K562 (cell line): Measurements from ENCODE around the gene EIF4G1. TPM values are rescaled to one million over a fixed set of nuclear protein-coding genes. Genes with fewer than 3 reads are reported as not detected.

Experiments used
- ATAC-seq: fragments of 200-7000 bp; cut with Tn5 transposase; 3 replicates; pipeline ENCODE4 v1.9.1; 2020; ENCODE audit warnings: moderate library complexity
- BruUV-seq: library from RNA; stranded (reverse); fragments of 400-500 nt; replicated peaks from 2 replicates; lab custom pipeline; 2021; lab: Mats Ljungman, UMichigan
- CTCF ChIA-PET: fragments of 300-600 bp; formaldehyde crosslinking; extraction: SDS; loops from one replicate; lab custom pipeline; 2021; ENCODE audit warnings: low intra/inter-chr PET ratio; lab: Yijun Ruan, JAX
- POLR2A ChIA-PET: fragments of 300-600, 350-650 bp; sonication (Branson Sonifier 250); formaldehyde crosslinking; extraction: SDS; loops from one replicate; lab custom pipeline; 2021; ENCODE audit warnings: antibody characterized with exemption, inconsistent platforms; lab: Yijun Ruan, JAX
- DNase-seq, 4 experiments: peaks; one replicate each; pipeline versions ENCODE4 v3.0.0 to v3.0.0-alpha.2; 2011 to 2018; ENCODE audit warnings: low spot score in 3 of 4, mixed read lengths in 3 of 4; ENCODE audit errors: extremely low read depth in 1 of 4
- FAIRE-seq: peaks from 2 replicates; lab custom pipeline; 2011; peaks lifted over from hg19 to GRCh38; lab: Jason Lieb, UNC
- H2AFZ ChIP-seq: 2 replicates; pipeline ENCODE4 v1.6.0; 2011; ENCODE audit warnings: low read depth, low read length, control low read depth, inconsistent platforms
- H3K27ac ChIP-seq: fragments of 200-600 bp; 3 replicates; pipeline ENCODE4 v1.8.0; 2011; ENCODE audit warnings: low read depth, mild to moderate bottlenecking, control low read depth, inconsistent platforms, low read length, moderate library complexity, mixed read lengths; ENCODE audit errors: extremely low read depth
- H3K27me3 ChIP-seq, 2 experiments: fragments of 300-600 bp in 1 of 2; 2 replicates in 1 of 2; 3 replicates in 1 of 2; pipeline versions ENCODE4 v1.6.0 to v1.8.0; 2011; ENCODE audit warnings: inconsistent platforms in 2 of 2, low read length in 2 of 2, mild to moderate bottlenecking in 1 of 2, mixed read lengths in 1 of 2, moderate library complexity in 1 of 2; ENCODE audit not compliant: control insufficient read depth in 2 of 2, insufficient read depth in 2 of 2
- H3K36me3 ChIP-seq: fragments of 300-600 bp; 3 replicates; pipeline ENCODE4 v1.8.0; 2011; ENCODE audit warnings: mild to moderate bottlenecking, low read length, inconsistent platforms; ENCODE audit not compliant: control insufficient read depth, insufficient read depth
- H3K4me1 ChIP-seq, 2 experiments: fragments of 200-600 bp in 1 of 2; replicated peaks in 1 of 2; 2 replicates in 1 of 2; 3 replicates in 1 of 2; pipeline versions ENCODE4 v1.5.1 to v1.8.0; 2011; ENCODE audit warnings: inconsistent platforms in 2 of 2, low read length in 2 of 2, mild to moderate bottlenecking in 1 of 2, mixed read lengths in 1 of 2, moderate library complexity in 1 of 2; ENCODE audit not compliant: control insufficient read depth in 2 of 2, insufficient read depth in 2 of 2
- H3K4me2 ChIP-seq: 2 replicates; pipeline ENCODE4 v1.6.1; 2011; ENCODE audit warnings: low read length, control low read depth, inconsistent platforms, mixed read lengths; ENCODE audit not compliant: insufficient read depth
- H3K4me3 ChIP-seq: fragments of 200-600 bp; sonication (generic), shearing (Covaris generic); 2 replicates; pipeline ENCODE4 v1.5.1; 2016; ENCODE audit warnings: control low read depth, inconsistent platforms
- H3K79me2 ChIP-seq: fragments of 200-600 bp; 3 replicates; pipeline ENCODE4 v1.8.0; 2011; ENCODE audit warnings: low read length, inconsistent platforms; ENCODE audit not compliant: control insufficient read depth, insufficient read depth
- H3K9ac ChIP-seq, 2 experiments: 2 replicates each; pipeline versions ENCODE4 v1.6.0 to v1.6.1; 2011; ENCODE audit warnings: low read depth in 2 of 2, low read length in 2 of 2, control low read depth in 1 of 2, inconsistent platforms in 1 of 2, mild to moderate bottlenecking in 1 of 2, mixed read lengths in 1 of 2; ENCODE audit not compliant: insufficient read depth in 1 of 2
- H3K9me1 ChIP-seq: one replicate; pipeline ENCODE4 v1.6.0; 2011; ENCODE audit warnings: inconsistent platforms, mild to moderate bottlenecking, low read length, moderate library complexity; ENCODE audit not compliant: control insufficient read depth, insufficient read depth
- H3K9me3 ChIP-seq: replicated peaks from 2 replicates; pipeline ENCODE4 v1.5.1; 2011; ENCODE audit warnings: low read depth, low read length, inconsistent platforms; ENCODE audit not compliant: control insufficient read depth, insufficient read depth
- H4K20me1 ChIP-seq: replicated peaks from 2 replicates; pipeline ENCODE4 v1.6.1; 2011; ENCODE audit warnings: low read length, inconsistent platforms, mixed read lengths; ENCODE audit not compliant: control insufficient read depth, insufficient read depth
- MEF2A ChIP-seq: IDR thresholded peaks from 2 replicates; pipeline ENCODE4 v1.6.1; 2011; ENCODE audit warnings: low read depth, mild to moderate bottlenecking, low read length, moderate library complexity; ENCODE audit not compliant: control insufficient read depth
- MYC ChIP-seq, 2 experiments: fragments of 250-450 bp in 1 of 2; sonication (Bioruptor Pico) in 1 of 2; IDR thresholded peaks; 2 replicates each; pipeline versions ENCODE4 v1.5.1 to v1.6.1; 2012 to 2021; ENCODE audit warnings: low read depth in 2 of 2, borderline replicate concordance in 1 of 2, improper control_type of control experiment in 1 of 2, low read length in 1 of 2, mild to moderate bottlenecking in 1 of 2, moderate library complexity in 1 of 2
- NCOR1 ChIP-seq: fragments of 450-650 bp; IDR thresholded peaks from 2 replicates; pipeline ENCODE4 v1.6.1; 2016; ENCODE audit warnings: mild to moderate bottlenecking, moderate library complexity
- NR1H2 ChIP-seq: sonication (generic); formaldehyde crosslinking; IDR thresholded peaks from 2 replicates; pipeline ENCODE4 v1.4.0; 2020; ENCODE audit warnings: mild to moderate bottlenecking, missing genetic modification reagents
- POLR2A ChIP-seq: fragments of 450-650 bp; conservative IDR thresholded peaks from 2 replicates; pipeline ENCODE4 v1.6.1; 2016
- POLR3A ChIP-seq: IDR thresholded peaks from 2 replicates; pipeline ENCODE4 v1.6.1; 2011; ENCODE audit warnings: borderline replicate concordance, mild to moderate bottlenecking, moderate library complexity; ENCODE audit not compliant: insufficient read length, insufficient read depth; ENCODE audit errors: extremely low read depth
- SMAD3 ChIP-seq: fragments of 450-650 bp; formaldehyde crosslinking; conservative IDR thresholded peaks from 2 replicates; pipeline ENCODE4 v1.4.0; 2020; ENCODE audit warnings: mild to moderate bottlenecking
- SREBF2 ChIP-seq: sonication (generic); formaldehyde crosslinking; IDR thresholded peaks from 2 replicates; pipeline ENCODE4 v1.4.0; 2020; ENCODE audit warnings: mild to moderate bottlenecking, missing genetic modification reagents
- ZNF551 ChIP-seq: fragments of 250-450 bp; sonication (Bioruptor Pico); IDR thresholded peaks from 2 replicates; pipeline ENCODE4 v1.5.0; 2021; ENCODE audit warnings: mild to moderate bottlenecking, moderate library complexity
- WGBS: fragments of 100-300 bp; shearing (Covaris generic); methylation state at CpG from one replicate; pipeline ENCODE4 v1.1.6; 2016; ENCODE audit warnings: low coverage, mixed read lengths; ENCODE audit not compliant: insufficient coverage; ENCODE audit errors: missing lambda C conversion rate; 5-methylcytosine and 5-hydroxymethylcytosine counted together
- in situ Hi-C: fragments of 300-500 bp; cut with MboI; formaldehyde crosslinking; loops from 4 replicates; pipeline ENCODE4 v1.15.0; 2018; ENCODE audit warnings: inconsistent platforms, mixed read lengths
- intact Hi-C: fragments of 100-400 bp; cut with micrococcal nuclease; formaldehyde crosslinking; loops from 2 replicates; pipeline ENCODE4 v1.14.2; 2022
- polyA plus RNA-seq, 8 experiments: library from polyadenylated mRNA; depleted of rRNA in 4 of 8; stranded (reverse) in 5 of 8; unstranded in 3 of 8; fragments of >200 nt; fragmentation: Nextera tagmentation in 2 of 8; fragmentation: Illumina TruSeq in 1 of 8; extraction: Ambion mirVana in 2 of 8; extraction: Trizol in 1 of 8; gene quantifications; 2 replicates each; pipeline versions ENCODE4 v1.2.1 to v1.2.3, GENCODE V29; 2011 to 2014; ENCODE audit warnings: inconsistent platforms in 1 of 8, missing spikeins in 1 of 8
- total RNA-seq, 7 experiments: library from RNA; depleted of rRNA in 6 of 7; stranded (reverse); fragments of >200 nt in 6 of 7; fragmentation: Illumina TruSeq in 2 of 7; extraction: Trizol in 2 of 7; gene quantifications; 2 replicates each; pipeline versions ENCODE4 v1.2.1 to v1.2.3, GENCODE V29; 2011 to 2021; ENCODE audit warnings: low replicate concordance in 1 of 7
- TF ChIP-seq, protein P1 (sequence below): sonication (generic); formaldehyde crosslinking; IDR thresholded peaks from 2 replicates; pipeline ENCODE4 v1.8.0; 2022; ENCODE audit warnings: missing genetic modification reagents, mild to moderate bottlenecking, moderate library complexity, borderline replicate concordance
- TF ChIP-seq, protein P2 (sequence below): fragments of 450-650 bp; IDR thresholded peaks from 2 replicates; pipeline ENCODE4 v1.6.1; 2016; ENCODE audit warnings: borderline replicate concordance

Gene EIF4G1
- total and polyA plus RNA-seq, 9 of the 15 experiments (the other 6 are each of a cell fraction or from before 2014, with no cell fraction given), result 4.6 to 505 (median 155) TPM

- H3K27ac ChIP-seq, result no peak overlapping the region
- peaks cover 18% of the 10 kb centered on the region for H3K36me3 ChIP-seq
- BruUV-seq, result no TSS peak
- H3K4me2 ChIP-seq, result no peak overlapping the region
- 58% methylated on average over 7 of the region's 7 CpGs for WGBS
- in situ Hi-C loops (no loop called here), intact Hi-C loops (loop anchor here (5.0 kb wide), 1 partner anchor 124 kb away; the partner anchor contains the start of gene AP2M1)
- H3K79me2 ChIP-seq, result peaks cover 25% of the 10 kb centered on the region
- peaks cover 7 to 18% of the 10 kb centered on the region in 2 experiments; a peak in 4 of 5 replicates for H3K4me1 ChIP-seq
- TF ChIP-seq MYC (IDR thresholded peaks at IDR 0.05; ENCODE audit: low read depth, low read length), result no peak
- no peak for TF ChIP-seq MYC (CRISPR knock-in tag; IDR thresholded peaks at IDR 0.05; ENCODE audit: borderline replicate concordance, low read depth)
- no peak for TF ChIP-seq ZNF551 (CRISPR knock-in tag)
- TF ChIP-seq SMAD3 (CRISPR knock-in tag), result no peak
- TF ChIP-seq POLR3A, result no peak
- TF ChIP-seq, protein P1, sequence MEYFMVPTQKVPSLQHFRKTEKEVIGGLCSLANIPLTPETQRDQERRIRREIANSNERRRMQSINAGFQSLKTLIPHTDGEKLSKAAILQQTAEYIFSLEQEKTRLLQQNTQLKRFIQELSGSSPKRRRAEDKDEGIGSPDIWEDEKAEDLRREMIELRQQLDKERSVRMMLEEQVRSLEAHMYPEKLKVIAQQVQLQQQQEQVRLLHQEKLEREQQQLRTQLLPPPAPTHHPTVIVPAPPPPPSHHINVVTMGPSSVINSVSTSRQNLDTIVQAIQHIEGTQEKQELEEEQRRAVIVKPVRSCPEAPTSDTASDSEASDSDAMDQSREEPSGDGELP (CRISPR knock-in tag), result no peak
- TF ChIP-seq NR1H2 (CRISPR knock-in tag), result no peak
- TF ChIP-seq, protein P2, sequence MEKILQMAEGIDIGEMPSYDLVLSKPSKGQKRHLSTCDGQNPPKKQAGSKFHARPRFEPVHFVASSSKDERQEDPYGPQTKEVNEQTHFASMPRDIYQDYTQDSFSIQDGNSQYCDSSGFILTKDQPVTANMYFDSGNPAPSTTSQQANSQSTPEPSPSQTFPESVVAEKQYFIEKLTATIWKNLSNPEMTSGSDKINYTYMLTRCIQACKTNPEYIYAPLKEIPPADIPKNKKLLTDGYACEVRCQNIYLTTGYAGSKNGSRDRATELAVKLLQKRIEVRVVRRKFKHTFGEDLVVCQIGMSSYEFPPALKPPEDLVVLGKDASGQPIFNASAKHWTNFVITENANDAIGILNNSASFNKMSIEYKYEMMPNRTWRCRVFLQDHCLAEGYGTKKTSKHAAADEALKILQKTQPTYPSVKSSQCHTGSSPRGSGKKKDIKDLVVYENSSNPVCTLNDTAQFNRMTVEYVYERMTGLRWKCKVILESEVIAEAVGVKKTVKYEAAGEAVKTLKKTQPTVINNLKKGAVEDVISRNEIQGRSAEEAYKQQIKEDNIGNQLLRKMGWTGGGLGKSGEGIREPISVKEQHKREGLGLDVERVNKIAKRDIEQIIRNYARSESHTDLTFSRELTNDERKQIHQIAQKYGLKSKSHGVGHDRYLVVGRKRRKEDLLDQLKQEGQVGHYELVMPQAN, result no peak
- TF ChIP-seq NCOR1, result no peak
- no peak for TF ChIP-seq SREBF2
- TF ChIP-seq MEF2A, result no peak
- no peak for TF ChIP-seq POLR2A
- no peaks in the 10 kb centered on the region for H3K9me3 ChIP-seq
- H3K9me1 ChIP-seq, result no peaks in the 10 kb centered on the region
- CTCF ChIA-PET, result no interaction called here
- H2AFZ ChIP-seq, result no peak overlapping the region
- DNase-seq (no peak), ATAC-seq (no peak), FAIRE-seq (no peak)
- POLR2A ChIA-PET, result no interaction called here
- H4K20me1 ChIP-seq, result no peaks in the 10 kb centered on the region; the same call in 1 of the 2 replicates
- H3K9ac ChIP-seq, result no peak overlapping the region
- H3K27me3 ChIP-seq, result peaks cover 13 to 17% of the 10 kb centered on the region in 2 experiments; a peak in 4 of 5 replicates
- H3K4me3 ChIP-seq, result no peak overlapping the region
These were observed 17.8 kb upstream of the EIF4G1 start for GRCh38 chr3:184296616-184297015.
